Uterus (tissue), 4 donors: ENCODE data around the gene NUDT7. TPM values are rescaled to one million over a fixed set of nuclear protein-coding genes. Genes with fewer than 3 reads are reported as not detected.

ENCODE experiments used
- DNase-seq, 2 donors: peaks; one replicate each; pipeline ENCODE4 v3.0.0-alpha.2; 2019 to 2020
- H3K27ac ChIP-seq, 2 donors: fragments of 200-600 bp; sonication (generic); 1 replicate in 1 of 2; 2 replicates in 1 of 2; pipeline ENCODE4 v1.5.1; 2016 to 2018
- H3K27me3 ChIP-seq, 2 donors: fragments of 200-600 bp; sonication (generic); one replicate each; pipeline ENCODE4 v1.5.1; 2018 to 2019; ENCODE audit warnings: control low read depth in 1 of 2
- H3K36me3 ChIP-seq, 2 donors: fragments of 200-600 bp; sonication (generic); one replicate each; pipeline ENCODE4 v1.5.1; 2019; ENCODE audit warnings: control low read depth in 1 of 2
- H3K4me1 ChIP-seq, 2 donors: fragments of 200-600 bp; sonication (generic); one replicate each; pipeline ENCODE4 v1.5.1; 2018 to 2019; ENCODE audit warnings: control low read depth in 1 of 2
- H3K4me3 ChIP-seq, 2 donors: fragments of 200-600 bp; sonication (generic); 1 replicate in 1 of 2; 2 replicates in 1 of 2; pipeline ENCODE4 v1.5.1; 2018 to 2019; ENCODE audit warnings: mild to moderate bottlenecking in 1 of 2
- H3K9me3 ChIP-seq, 2 donors: fragments of 200-600 bp; sonication (generic); one replicate each; pipeline ENCODE4 v1.5.1; 2019; ENCODE audit warnings: control low read depth in 1 of 2
- POLR2A ChIP-seq, 2 donors: fragments of 450-650 bp; IDR thresholded peaks; one replicate each; pipeline ENCODE4 v1.6.1; 2016; ENCODE audit warnings: antibody characterized with exemption in 2 of 2, mild to moderate bottlenecking in 1 of 2, moderate library complexity in 1 of 2
- intact Hi-C: fragments of 100-400 bp; cut with DNase I; formaldehyde crosslinking; loops from one replicate; pipeline ENCODE4 v1.15.1; 2023; ENCODE audit warnings: low total_unique reads
- total RNA-seq, 4 donors: library from RNA; depleted of rRNA in 3 of 4; stranded (reverse); fragments of >200 nt in 3 of 4; gene quantifications; one replicate each; pipeline versions ENCODE4 v1.1.0 to v1.2.4, GENCODE V29; 2014 to 2023
- TF ChIP-seq, protein P1 (sequence below), 4 experiments: fragments of 200-600 bp in 2 of 4; fragments of 450-650 bp in 2 of 4; sonication (generic) in 2 of 4; IDR thresholded peaks; one replicate each; pipeline ENCODE4 v1.5.1; 2016 to 2019; ENCODE audit warnings: antibody characterized with exemption in 4 of 4, mild to moderate bottlenecking in 2 of 4, moderate library complexity in 1 of 4
- donor health status: DM: yes; HTN: yes; CAD: no.

Gene NUDT7
- total RNA-seq, 4 donors from 2014 or later = 3.3 to 11.2 (median 5.8) TPM

DNA sequence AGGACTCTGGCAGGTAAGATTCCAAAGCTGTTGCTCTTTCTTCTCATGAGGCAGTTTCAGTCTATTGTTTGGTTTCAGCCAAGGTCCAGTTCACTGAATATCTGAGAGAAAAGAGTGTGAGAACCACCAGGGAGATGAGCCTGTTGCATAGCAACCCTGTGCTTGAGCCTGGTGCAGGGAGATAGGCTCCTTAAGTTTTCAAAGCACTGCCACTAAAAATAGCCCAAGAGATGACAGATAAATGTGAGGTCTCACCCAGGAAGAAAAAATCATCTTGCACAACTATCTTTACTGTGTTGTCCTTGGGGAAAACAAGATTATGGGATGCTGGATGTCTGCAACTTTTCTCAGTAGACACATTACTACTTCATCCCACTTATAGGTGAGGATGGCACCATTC is 26.2 kb upstream of the NUDT7 start:
- Histone ChIP-seq H3K27me3 (no peaks in the 10 kb centered on the region), H3K36me3 (no peaks in the 10 kb centered on the region), H3K4me3 (no peak overlapping the region), H3K9me3 (no peaks in the 10 kb centered on the region), H3K27ac (no peak overlapping the region), H3K4me1 (no peaks in the 10 kb centered on the region)
- intact Hi-C loops = no loop called here
- no peak for TF ChIP-seq POLR2A (IDR thresholded peaks at IDR 0.05)
- TF ChIP-seq, protein P1, sequence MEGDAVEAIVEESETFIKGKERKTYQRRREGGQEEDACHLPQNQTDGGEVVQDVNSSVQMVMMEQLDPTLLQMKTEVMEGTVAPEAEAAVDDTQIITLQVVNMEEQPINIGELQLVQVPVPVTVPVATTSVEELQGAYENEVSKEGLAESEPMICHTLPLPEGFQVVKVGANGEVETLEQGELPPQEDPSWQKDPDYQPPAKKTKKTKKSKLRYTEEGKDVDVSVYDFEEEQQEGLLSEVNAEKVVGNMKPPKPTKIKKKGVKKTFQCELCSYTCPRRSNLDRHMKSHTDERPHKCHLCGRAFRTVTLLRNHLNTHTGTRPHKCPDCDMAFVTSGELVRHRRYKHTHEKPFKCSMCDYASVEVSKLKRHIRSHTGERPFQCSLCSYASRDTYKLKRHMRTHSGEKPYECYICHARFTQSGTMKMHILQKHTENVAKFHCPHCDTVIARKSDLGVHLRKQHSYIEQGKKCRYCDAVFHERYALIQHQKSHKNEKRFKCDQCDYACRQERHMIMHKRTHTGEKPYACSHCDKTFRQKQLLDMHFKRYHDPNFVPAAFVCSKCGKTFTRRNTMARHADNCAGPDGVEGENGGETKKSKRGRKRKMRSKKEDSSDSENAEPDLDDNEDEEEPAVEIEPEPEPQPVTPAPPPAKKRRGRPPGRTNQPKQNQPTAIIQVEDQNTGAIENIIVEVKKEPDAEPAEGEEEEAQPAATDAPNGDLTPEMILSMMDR (IDR thresholded peaks at IDR 0.05) = no peak
- DNase-seq = no peak

DNA sequence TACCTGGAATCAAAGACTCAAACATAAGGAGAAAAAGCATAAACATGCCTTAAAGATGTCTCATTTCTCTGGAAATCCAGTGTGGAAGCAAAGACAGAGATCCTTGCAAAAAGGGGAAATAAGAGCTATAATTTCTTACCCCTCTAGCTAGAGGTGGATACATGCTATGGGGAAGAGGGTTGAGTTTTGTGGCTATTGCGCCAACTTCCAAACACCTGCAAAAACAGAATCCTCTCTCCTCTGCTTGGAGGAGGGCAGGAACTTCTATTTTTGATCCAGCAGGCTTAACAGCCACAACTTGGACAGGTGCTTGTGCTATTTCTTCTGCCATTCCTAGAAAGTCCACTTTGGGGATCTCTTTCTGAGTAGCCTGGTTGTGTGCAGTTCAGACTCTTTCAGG is 21.5 kb upstream of the NUDT7 start:
- no peak for DNase-seq
- Histone ChIP-seq H3K27me3 (no peaks in the 10 kb centered on the region), H3K27ac (no peak overlapping the region), H3K36me3 (no peaks in the 10 kb centered on the region), H3K4me1 (no peaks in the 10 kb centered on the region), H3K4me3 (no peak overlapping the region), H3K9me3 (no peaks in the 10 kb centered on the region)
- intact Hi-C loops = no loop called here
- TF ChIP-seq POLR2A (IDR thresholded peaks at IDR 0.05) = no peak
- TF ChIP-seq, protein P1 (IDR thresholded peaks at IDR 0.05) = no peak

DNA sequence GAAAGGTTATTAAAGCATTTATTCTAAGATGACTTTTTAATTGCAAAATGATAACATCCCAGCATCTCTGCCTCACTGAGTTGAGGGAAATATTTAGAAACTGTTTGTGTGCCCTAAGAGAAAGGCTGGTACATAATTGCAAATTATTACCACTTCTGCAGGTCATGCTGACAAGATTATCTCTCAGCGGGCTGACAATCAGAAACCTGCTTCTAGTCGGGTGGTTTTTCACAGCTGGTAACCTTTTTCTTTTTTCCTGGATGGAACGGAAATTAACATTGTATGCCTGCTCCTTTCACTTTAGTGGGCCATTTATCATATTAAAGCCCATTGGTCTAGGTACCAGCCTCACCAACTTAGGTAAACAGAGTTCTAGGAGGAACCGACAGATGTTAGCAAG is 17.0 kb upstream of the NUDT7 start:
- Histone ChIP-seq H3K36me3 (no peaks in the 10 kb centered on the region), H3K4me1 (no peaks in the 10 kb centered on the region), H3K4me3 (no peak overlapping the region), H3K27ac (no peak overlapping the region), H3K9me3 (no peaks in the 10 kb centered on the region), H3K27me3 (no peaks in the 10 kb centered on the region)
- intact Hi-C loops = no loop called here
- TF ChIP-seq POLR2A (IDR thresholded peaks at IDR 0.05) = no peak
- TF ChIP-seq, protein P1 (IDR thresholded peaks at IDR 0.05) = no peak
- no peak for DNase-seq

DNA sequence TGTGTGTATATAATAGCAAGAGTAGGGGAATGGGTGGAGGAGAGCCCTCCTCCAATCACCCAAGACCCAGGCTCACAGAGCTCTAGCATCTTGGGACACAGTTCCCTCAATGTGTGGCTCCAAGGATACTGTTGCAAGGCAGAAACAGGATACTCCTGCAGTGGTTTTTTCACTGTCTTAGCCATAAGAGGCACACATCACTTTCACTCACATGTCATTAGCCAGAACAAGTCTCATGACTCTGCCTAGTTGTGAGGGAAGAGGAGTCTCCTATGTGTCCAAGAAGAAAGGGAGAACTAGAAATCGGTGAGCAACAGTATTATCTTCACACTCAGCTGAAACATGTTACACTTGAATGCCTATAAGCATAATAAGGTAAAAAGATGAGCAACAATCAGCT is 11.1 kb upstream of the NUDT7 start:
- H3K27me3 ChIP-seq = no peaks in the 10 kb centered on the region
- TF ChIP-seq, protein P1 (IDR thresholded peaks at IDR 0.05) = no peak
- no peak for TF ChIP-seq POLR2A (IDR thresholded peaks at IDR 0.05)
- intact Hi-C loops = no loop called here
- no peak for DNase-seq
- H3K4me3 ChIP-seq = no peak overlapping the region
- H3K9me3 ChIP-seq = no peaks in the 10 kb centered on the region
- H3K36me3 ChIP-seq = no peaks in the 10 kb centered on the region
- no peaks in the 10 kb centered on the region for H3K4me1 ChIP-seq
- no peak overlapping the region for H3K27ac ChIP-seq

DNA sequence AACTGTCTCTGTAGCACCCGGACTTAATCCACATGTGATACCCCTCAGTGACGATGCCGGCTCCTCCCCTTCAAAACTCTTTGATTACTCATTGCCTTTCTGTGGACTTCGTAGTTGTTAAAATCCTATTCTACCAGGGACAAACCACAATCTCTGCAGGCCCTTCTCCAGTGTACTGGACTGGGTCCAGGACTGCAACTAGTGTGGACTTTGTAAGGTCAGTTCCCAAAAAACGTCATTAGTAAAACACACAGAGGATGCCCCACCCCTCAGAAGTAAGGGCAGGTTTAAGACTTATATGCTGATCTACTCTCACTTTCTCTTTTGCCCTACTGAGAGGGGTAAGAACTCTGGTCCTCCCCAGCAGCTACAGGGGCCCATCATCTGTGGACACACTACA is 10.5 kb upstream of the NUDT7 start:
- intact Hi-C loops = no loop called here
- Histone ChIP-seq H3K4me1 (no peaks in the 10 kb centered on the region), H3K27ac (no peak overlapping the region), H3K27me3 (no peaks in the 10 kb centered on the region), H3K36me3 (no peaks in the 10 kb centered on the region), H3K9me3 (no peaks in the 10 kb centered on the region), H3K4me3 (no peak overlapping the region)
- TF ChIP-seq, protein P1 (IDR thresholded peaks at IDR 0.05) = no peak
- TF ChIP-seq POLR2A (IDR thresholded peaks at IDR 0.05) = no peak
- no peak for DNase-seq
